A204.1 (cell line): Measurements from ENCODE around the gene UBL4B.
"Not testable (repeated sequence)": the region's sequence is repeated elsewhere in the genome, so short reads cannot be mapped to it uniquely, and the experiment has no call there.

Source experiments
- FAIRE-seq: peaks from 2 replicates; lab custom pipeline; 2012; peaks lifted over from hg19 to GRCh38; lab: Jason Lieb, UNC

The UBL4B gene

GRCh38 chr1:110112143-110112542 lies at the start of gene UBL4B:
Gene UBL4B, plus strand, starts transcription at chr1:110112443. Its CDS starts 92 bp downstream, at chr1:110112535.
- FAIRE-seq: no peak

- FAIRE-seq: no peak
Observed at GRCh38 chr1:110062612-110063011, 49.6 kb upstream of the UBL4B start.

GRCh38 chr1:110063781-110064180 lies 48.5 kb upstream of the UBL4B start:
- FAIRE-seq: no peak

- no peak for FAIRE-seq
Observed at GRCh38 chr1:110064576-110065337, 47.5 kb upstream of the UBL4B start.

DNA sequence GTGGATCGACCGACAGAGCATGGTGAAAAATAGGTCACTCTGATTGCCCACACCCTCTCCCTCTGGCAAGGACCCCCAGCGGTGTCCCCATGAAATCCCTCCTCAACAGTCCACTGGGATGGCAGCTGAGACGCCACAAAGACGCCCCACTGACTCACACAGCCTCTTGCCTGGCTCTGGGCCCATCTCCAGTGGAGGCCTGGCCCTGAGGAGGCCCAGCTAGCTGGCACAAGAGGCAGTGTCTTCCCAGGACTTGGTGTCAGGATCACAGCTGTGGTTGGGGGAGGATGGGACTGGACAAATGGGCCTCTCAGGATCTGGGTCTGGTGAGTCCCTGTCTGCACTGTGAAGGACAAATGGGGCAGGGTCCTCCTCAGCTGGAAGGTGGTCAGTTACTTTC lies 46.4 kb upstream of the UBL4B start:
- no peak for FAIRE-seq

GRCh38 chr1:110067479-110067892 lies 44.8 kb upstream of the UBL4B start:
- FAIRE-seq: no peak

- no peak for FAIRE-seq
Observed at GRCh38 chr1:110067893-110068645, 44.2 kb upstream of the UBL4B start.

DNA sequence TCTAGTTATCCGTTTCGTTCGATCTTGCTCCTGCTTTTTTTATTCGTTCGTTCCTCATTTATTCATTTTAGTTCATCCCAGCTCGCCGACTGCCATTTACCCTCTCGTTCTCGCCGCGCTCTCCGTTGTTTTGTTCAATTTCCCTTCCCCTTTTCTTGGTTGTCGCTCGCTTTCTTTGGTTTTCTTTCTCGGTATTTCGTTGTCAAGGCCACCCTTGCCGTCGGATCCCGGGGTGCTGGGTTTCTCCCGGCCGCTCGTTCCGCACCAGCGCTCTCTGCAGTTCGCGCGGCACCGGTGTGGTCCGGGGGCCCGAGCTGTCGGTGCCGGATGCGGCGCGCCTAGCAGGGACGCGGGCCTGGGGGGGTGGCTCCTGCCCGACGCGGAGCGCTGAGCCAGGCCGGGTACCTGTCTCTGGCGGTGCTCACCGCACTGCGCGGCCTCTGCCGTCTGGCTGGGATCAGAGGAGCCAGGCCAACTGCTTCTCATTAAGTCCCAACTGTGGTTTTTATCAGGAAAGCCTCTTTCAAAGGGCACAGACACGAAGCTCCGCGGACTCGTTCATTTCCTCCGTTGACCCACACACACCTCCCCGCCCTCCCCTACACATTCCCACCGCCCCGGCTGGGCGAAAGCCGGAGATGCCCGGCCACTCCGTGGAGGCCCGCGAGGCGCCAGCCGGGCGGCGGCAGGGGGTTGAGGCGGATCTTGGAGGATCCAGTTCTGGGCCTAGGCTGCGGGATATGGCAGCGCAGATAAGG lies 43.4 kb upstream of the UBL4B start:
- FAIRE-seq: no peak

- FAIRE-seq: no peak
Observed at GRCh38 chr1:110069404-110070281, 42.6 kb upstream of the UBL4B start.

DNA sequence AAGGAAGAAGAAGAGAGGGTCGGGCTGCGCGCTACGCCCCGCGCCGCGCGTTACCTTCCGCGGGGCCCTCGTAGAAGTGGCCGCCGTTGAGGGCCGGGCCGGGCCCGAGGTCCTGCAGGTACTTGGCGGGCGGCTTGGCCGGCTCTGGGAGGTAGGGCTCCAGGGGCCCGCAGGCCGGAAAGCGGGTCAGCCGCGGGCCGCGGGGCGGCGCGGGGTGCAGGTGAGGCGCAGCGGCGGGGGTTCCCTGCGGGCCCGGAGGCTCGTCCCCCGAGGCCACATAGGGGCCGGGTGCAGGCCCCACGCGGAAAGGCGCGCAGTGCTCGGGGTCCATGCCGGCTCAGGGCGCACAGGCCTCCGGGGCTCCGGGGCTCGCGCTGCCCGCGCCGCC lies 42.0 kb upstream of the UBL4B start:
- FAIRE-seq: no peak

- no peak for FAIRE-seq
Observed at GRCh38 chr1:110070671-110071242, 41.5 kb upstream of the UBL4B start, which contains the start of gene ALX3. Gene ALX3, minus strand, starts transcription at chr1:110070672. Its CDS starts 60 bp downstream, at chr1:110070612.

DNA sequence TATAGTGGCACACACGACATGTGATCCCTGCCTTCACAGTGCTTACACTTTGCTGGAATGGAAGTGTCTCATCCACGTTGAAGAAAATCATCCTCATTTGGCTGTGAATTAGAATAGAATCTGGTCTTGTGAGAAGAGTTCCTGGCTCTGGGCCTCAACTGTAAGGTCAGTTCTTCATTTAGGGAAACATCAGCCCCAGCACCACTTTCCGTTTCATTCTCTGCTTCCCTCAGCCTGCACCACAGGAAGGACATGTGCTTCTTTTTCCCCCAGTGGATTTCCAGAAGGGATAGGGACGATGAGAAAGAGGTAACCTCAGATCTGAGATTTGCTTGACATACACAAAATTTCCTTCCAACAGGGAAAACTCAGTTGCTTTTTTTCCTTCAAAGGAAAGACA lies 38.1 kb upstream of the UBL4B start:
- no peak for FAIRE-seq

DNA sequence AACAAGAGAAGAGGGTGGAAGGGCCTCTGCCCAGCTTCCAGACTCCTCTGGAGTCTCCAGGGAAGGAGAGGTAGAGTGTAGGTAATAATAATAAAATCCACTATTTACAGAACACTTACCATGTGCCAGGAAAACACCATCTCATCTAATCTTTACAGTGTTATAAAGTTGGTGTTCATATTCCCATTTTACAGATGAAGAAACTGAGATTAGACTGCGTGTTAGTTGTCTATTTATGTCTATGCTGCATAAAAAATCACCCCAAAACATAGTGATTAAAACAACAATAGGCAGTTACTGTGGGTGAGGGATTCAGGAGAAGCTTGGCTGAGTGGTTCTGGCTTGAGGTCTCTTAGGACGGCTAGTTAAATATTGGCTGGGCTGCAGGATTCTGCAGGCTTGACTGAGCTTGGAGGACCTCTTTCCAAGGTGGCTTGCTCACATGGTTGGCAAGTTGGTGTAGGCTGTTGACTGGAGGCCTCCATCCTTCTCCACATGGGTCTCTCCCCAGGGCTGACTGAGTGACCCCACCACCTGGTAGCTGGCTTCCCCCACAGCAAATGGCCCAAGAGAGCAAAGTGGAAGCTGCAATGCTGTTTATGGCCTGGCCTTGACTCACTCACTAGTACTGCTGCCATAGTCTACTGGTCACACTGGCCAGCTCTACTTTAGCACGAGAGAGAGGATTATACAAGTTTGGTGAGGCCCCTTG lies 35.3 kb upstream of the UBL4B start:
- no peak for FAIRE-seq

DNA sequence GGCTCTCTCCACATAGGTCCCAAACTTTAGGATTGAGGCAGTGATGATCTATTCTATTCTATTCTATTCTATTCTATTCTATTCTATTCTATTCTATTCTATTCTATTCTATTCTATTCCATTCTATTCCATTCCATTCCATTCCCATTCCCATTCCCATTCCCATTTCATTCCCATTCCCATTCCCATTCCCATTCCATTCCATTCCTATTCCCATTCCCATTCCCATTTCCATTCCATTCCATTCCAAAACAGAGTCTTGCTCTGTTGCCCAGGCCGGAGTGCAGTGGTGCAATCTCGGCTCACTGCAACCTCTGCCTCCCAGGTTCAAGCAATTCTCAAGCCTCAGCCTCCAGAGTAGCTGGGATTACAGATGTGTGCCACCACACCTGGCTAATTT lies 32.2 kb upstream of the UBL4B start:
- FAIRE-seq: not testable (repeated sequence)

DNA sequence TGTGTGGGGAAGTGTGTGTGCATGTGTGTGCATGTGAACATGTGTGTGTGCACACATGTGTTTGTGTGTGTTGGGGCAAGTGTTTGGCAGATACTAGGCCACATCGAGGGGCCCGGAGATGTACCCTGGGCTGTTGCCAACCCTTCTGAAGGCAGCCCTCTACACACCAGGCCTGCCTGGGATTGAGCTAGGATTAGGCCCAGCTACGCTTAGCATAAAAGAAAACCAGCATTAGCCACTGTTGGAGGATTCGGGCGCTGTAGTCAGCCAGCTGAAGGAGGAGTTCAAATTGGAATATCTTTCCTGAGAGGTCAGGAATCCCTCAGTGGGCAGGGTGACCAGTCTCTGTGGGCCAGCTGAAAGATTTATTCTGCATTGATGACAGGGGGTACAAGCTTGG lies 31.2 kb upstream of the UBL4B start:
- no peak for FAIRE-seq

GRCh38 chr1:110082477-110082876 lies 29.8 kb upstream of the UBL4B start:
- no peak for FAIRE-seq

DNA sequence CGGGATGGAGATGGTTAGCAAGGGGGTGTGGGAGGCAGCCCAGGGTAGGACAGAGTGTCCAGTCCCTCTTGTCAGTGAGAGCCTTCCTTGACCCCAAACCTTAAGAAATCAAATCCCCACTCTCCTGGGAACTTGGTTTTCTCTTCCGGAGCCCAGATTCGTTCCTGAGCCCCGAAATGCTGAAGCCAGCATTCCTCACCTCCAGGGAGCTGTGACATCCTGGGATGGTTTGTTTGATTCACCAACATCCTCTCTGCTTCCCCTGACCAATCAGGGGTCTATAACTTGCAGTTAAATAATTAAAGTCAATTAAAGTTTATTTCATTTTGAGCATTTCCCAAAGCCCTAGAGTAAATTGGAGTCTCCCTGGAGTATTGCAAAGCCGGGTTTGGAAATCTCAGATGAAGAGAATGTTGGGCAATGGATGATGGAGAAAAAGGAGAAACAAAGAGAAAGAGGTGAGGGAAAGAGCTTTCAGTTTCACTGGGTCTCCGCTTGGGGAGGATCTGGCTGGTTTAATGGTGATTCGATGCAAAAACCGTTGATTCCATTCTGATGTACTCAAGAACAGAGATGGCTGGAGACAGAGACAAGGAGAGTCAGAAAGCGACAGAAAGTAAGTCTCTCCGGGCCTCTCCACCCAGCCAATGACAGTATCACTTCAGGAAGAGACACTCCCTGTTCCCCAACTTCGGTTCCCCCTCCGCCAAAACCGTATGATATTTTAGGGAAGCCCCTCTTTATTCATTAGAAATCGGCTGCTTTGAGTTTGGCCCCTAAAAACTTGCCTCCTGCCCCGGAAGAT lies 29.0 kb upstream of the UBL4B start:
- no peak for FAIRE-seq

DNA sequence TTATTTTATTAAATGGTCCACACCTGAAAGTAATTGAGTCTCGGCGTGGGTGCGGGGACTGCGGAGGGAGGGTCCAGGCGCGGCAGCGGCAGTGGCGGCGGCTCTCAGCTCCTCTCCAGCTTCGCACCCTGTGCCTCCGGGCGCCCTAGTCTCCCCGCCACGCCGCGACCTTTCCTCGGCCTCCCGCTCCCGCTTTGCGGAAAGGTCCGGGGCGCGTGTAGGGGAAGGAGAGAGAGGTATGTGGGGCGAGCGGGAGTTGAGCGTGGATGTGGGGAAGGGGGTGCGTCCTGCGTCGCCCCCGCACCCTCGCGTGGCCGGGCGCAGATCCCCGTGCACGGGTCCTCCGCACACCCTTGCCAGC lies 28.4 kb upstream of the UBL4B start:
- FAIRE-seq: no peak

GRCh38 chr1:110084227-110085078 lies 27.8 kb upstream of the UBL4B start:
- FAIRE-seq: no peak
